Transverse colon (tissue), 4 donors: ENCODE measurements around the gene RGS3. TPM values are rescaled to one million over a fixed set of nuclear protein-coding genes. Genes with fewer than 3 reads are reported as not detected.

Experiments
- DNase-seq: peaks from one replicate; pipeline ENCODE4 v3.0.0-alpha.2; 2019
- H3K27ac ChIP-seq, 4 donors: fragments of 200-600 bp; sonication (generic); 2 replicates each; pipeline ENCODE4 v1.5.1; 2016 to 2018; ENCODE audit warnings: inconsistent platforms in 4 of 4
- H3K27me3 ChIP-seq: fragments of 200-600 bp; sonication (generic); 2 replicates; pipeline ENCODE4 v1.5.1; 2017; ENCODE audit warnings: inconsistent platforms
- H3K36me3 ChIP-seq, 4 donors: fragments of 200-600 bp; sonication (generic); 2 replicates each; pipeline ENCODE4 v1.5.1; 2017 to 2019; ENCODE audit warnings: inconsistent platforms in 4 of 4
- H3K4me1 ChIP-seq, 4 donors: fragments of 200-600 bp; sonication (generic); 2 replicates each; pipeline ENCODE4 v1.5.1; 2017 to 2020; ENCODE audit warnings: inconsistent platforms in 4 of 4
- H3K4me3 ChIP-seq, 4 donors: fragments of 200-600 bp; sonication (generic); 1 replicate in 1 of 4; 2 replicates in 3 of 4; pipeline versions ENCODE4 v1.5.1 to v1.6.1; 2017 to 2019; ENCODE audit warnings: inconsistent platforms in 4 of 4
- H3K9me3 ChIP-seq, 2 donors: fragments of 200-600 bp; sonication (generic); 2 replicates each; pipeline ENCODE4 v1.5.1; 2017 to 2019; ENCODE audit warnings: inconsistent platforms in 2 of 2
- EP300 ChIP-seq: sonication (generic); formaldehyde crosslinking; IDR thresholded peaks from one replicate; pipeline ENCODE4 v1.6.1; 2017; ENCODE audit warnings: antibody characterized with exemption, low read depth
- POLR2A ChIP-seq: fragments of 450-650 bp; IDR thresholded peaks from one replicate; pipeline ENCODE4 v1.6.1; 2016; ENCODE audit warnings: antibody characterized with exemption, mild to moderate bottlenecking, moderate library complexity
- POLR2AphosphoS5 ChIP-seq, 3 donors: sonication (generic); formaldehyde crosslinking; IDR thresholded peaks; one replicate each; pipeline ENCODE4 v1.6.1; 2016; ENCODE audit warnings: antibody characterized with exemption in 3 of 3
- WGBS, 2 donors: methylation state at CpG; one replicate each; pipeline ENCODE4 v1.1.5; 2018; ENCODE audit warnings: low coverage in 1 of 2; 5-methylcytosine and 5-hydroxymethylcytosine counted together
- in situ Hi-C, 4 donors: fragments of 200-750 bp; cut with MboI; loops; one replicate each; pipeline versions ENCODE4 v1.15.0 to v1.15.1; 2017; ENCODE audit warnings: low sequenced_read_pairs in 3 of 4, low pct_ligation_motif_present in 1 of 4, low pct_unique_long_range_greater_than_20kb in 1 of 4
- intact Hi-C: fragments of 100-400 bp; cut with DNase I; formaldehyde crosslinking; loops from one replicate; pipeline ENCODE4 v1.15.1; 2023; ENCODE audit warnings: low total_unique reads
- total RNA-seq, 4 donors: library from RNA; depleted of rRNA; stranded (reverse); fragments of >200 nt; gene quantifications; one replicate each; pipeline ENCODE4 v1.1.0, GENCODE V29; 2016
- TF ChIP-seq, protein P1 (sequence below), 5 experiments: fragments of 200-600 bp in 3 of 5; fragments of 450-650 bp in 2 of 5; sonication (generic) in 3 of 5; IDR thresholded peaks; 1 replicate in 2 of 5; 2 replicates in 3 of 5; pipeline ENCODE4 v1.5.1; 2016 to 2017; ENCODE audit warnings: antibody characterized with exemption in 5 of 5, inconsistent platforms in 3 of 5, mild to moderate bottlenecking in 2 of 5, moderate library complexity in 1 of 5

Gene RGS3
- total RNA-seq, 4 donors from 2014 or later: 62.7 to 150 (median 80.9) TPM

DNA sequence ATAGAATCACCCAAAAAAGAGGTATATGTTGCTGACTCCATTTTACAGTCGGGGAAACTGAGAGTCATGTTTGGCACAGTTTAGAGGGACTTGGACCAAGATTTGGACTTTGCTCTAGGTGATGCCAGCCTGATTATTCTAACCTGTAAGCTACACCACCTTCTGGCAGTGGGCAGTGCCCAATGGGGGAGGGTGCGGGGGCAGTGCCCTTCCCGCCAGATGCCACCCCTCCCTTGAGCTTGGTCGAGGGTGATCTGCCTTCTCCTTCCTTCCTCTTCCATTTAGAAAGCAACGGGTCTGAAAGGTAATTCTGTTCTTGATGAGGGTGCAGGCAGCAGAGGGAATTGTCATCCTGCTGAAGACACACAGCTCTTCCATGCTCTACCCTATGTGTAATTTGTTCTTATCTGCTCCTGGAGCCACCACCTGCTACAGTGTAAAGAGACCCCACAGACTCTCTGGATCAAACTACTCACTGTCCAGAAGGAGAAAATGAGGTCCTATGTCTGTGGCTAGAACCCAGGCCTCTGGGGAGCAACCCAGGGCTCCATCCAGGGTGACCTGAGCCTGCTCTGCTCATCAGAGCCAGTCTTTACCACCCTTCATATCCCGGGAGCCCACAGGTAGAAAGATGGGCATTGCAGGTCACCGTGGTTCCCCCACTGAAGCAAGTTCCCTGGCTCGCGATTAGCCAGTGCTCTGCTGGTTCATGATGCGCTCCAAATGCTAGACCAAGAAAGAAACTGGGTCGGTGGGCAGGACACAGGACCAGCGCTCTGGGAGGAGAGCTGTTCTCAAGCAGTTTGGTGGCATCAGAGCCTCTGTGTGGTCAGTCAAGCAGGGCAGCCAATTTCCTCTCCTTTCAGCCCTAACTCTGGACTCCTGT lies 156.2 kb downstream of the RGS3 start:
- in situ Hi-C loops: no loop called here
- intact Hi-C loops: no loop called here
- Histone ChIP-seq H3K4me3 (no peak overlapping the region), H3K27me3 (no peaks in the 10 kb centered on the region), H3K27ac (peak overlapping the region; percentile 65 to 73 (median 67)), H3K36me3 (no peaks in the 10 kb centered on the region), H3K4me1 (peaks cover 9 to 23% (median 15%) of the 10 kb centered on the region in 4 donors), H3K9me3 (no peaks in the 10 kb centered on the region)
- TF ChIP-seq, protein P1, sequence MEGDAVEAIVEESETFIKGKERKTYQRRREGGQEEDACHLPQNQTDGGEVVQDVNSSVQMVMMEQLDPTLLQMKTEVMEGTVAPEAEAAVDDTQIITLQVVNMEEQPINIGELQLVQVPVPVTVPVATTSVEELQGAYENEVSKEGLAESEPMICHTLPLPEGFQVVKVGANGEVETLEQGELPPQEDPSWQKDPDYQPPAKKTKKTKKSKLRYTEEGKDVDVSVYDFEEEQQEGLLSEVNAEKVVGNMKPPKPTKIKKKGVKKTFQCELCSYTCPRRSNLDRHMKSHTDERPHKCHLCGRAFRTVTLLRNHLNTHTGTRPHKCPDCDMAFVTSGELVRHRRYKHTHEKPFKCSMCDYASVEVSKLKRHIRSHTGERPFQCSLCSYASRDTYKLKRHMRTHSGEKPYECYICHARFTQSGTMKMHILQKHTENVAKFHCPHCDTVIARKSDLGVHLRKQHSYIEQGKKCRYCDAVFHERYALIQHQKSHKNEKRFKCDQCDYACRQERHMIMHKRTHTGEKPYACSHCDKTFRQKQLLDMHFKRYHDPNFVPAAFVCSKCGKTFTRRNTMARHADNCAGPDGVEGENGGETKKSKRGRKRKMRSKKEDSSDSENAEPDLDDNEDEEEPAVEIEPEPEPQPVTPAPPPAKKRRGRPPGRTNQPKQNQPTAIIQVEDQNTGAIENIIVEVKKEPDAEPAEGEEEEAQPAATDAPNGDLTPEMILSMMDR (IDR thresholded peaks at IDR 0.05): no peak
- no peak for TF ChIP-seq POLR2A
- TF ChIP-seq EP300: no peak
- no peak for TF ChIP-seq POLR2AphosphoS5 (IDR thresholded peaks at IDR 0.05)
- 69% methylated on average over 11 of the region's 12 CpGs; no CpG with 5 or more reads in 1 of the 2 donors for WGBS, 2 donors
- no peak for DNase-seq

DNA sequence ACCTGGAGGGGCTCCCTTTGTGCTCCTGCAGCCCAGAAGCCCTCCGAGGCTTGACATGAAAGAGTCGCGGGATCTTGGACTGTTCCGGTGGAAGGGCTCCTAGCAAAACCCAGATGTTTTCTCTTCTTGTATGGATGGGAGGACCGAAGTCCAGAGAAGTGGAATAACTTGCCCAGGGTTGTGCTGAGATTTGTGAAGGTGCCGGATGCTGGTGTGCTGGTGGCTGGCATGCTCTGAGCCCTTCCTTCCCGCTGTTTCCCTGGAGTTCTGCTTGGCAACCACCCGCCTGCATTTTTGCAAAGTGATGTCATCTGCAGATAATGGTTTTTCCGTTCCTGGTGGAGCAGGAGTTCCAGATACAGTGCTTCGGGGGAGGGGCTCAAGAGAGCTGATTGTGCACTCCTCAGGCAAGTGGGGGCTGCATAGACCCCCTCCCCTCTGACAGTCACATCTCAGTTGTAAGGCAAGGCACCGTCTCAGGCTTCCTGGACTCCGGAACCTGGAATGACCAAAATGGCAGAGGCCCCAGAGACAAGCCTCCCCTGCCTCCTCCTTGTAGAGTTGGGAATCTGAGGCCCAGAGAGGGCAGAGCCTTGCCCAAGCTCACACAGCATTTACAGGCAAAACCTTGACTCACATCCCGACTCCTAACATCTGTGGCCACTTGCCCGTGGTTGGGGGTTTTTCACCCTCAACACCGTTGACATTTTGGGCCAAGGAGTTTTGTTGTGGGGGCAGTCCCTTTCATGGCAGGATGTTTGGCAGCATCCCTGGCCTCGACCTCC lies 157.0 kb downstream of the RGS3 start:
- Histone ChIP-seq H3K4me3 (no peak overlapping the region), H3K27me3 (no peaks in the 10 kb centered on the region), H3K4me1 (peaks cover 8 to 23% (median 14%) of the 10 kb centered on the region in 4 donors), H3K27ac (peak overlapping the region; percentile 65 to 73 (median 67)), H3K36me3 (no peaks in the 10 kb centered on the region), H3K9me3 (no peaks in the 10 kb centered on the region)
- DNase-seq: peak; percentile 63
- in situ Hi-C loops: no loop called here
- 27 to 42% methylated on average over 3 to 16 of the region's 16 CpGs for WGBS, 2 donors
- intact Hi-C loops: no loop called here
- TF ChIP-seq POLR2A (no peak), POLR2AphosphoS5 (IDR thresholded peaks at IDR 0.05) (peak; percentile 35 to 52 (median 40)), EP300 (peak; percentile 20)
- TF ChIP-seq, protein P1 (IDR thresholded peaks at IDR 0.05): no peak

DNA sequence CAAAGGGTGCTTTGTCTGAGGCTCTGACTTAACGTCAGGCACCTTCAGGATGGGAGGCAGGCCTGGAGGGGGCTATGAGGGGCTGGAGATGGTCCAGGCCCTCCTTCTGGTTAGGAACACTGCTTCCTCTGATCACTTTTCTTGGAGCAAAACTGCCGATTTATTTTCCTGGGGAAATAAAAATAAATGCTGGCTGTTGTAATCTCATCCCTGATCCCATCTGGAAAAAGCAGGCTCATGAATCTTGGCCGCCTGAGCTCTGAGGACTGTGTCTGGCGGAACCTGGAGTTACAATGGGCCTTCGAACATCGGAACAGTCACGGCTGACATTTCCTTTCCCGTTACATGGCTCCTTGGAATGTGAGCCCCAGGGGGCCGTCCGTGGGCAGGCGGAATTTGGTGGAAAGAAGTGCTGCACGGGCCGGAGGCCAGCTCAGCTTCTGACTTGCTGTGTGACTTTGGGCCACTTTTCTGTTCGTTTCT lies 157.8 kb downstream of the RGS3 start:
- in situ Hi-C loops (no loop called here), intact Hi-C loops (no loop called here)
- Histone ChIP-seq H3K27me3 (no peaks in the 10 kb centered on the region), H3K36me3 (no peaks in the 10 kb centered on the region), H3K27ac (peak overlapping the region; percentile 65 to 73 (median 67)), H3K4me1 (peaks cover 8 to 23% (median 14%) of the 10 kb centered on the region in 4 donors), H3K4me3 (no peak overlapping the region), H3K9me3 (no peaks in the 10 kb centered on the region)
- TF ChIP-seq POLR2A (no peak), EP300 (no peak), POLR2AphosphoS5 (IDR thresholded peaks at IDR 0.05) (peak; percentile 41 to 64 (median 45))
- TF ChIP-seq, protein P1 (IDR thresholded peaks at IDR 0.05): no peak
- 46% methylated on average over 14 of the region's 14 CpGs; no CpG with 5 or more reads in 1 of the 2 donors for WGBS, 2 donors
- peak; percentile 25 for DNase-seq

DNA sequence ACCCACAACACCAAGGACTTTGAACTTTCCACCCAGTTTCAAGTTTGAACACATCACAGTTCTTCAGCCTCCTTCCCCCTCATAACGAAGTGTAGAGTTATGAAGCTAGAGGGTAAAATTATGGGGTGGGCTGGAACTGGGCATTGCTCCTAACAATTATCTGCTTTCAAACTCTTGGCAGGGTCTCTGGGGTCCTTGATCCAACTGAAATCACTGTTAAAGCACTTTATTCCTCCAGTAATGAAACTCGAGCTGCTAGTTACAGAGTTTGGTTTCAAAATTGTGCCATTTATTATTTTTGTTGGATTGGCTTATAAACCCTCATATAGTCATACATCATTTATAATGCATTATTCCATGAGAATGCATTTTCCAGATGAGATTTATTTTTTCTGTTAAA lies 158.5 kb downstream of the RGS3 start:
- Histone ChIP-seq H3K27ac (peak overlapping the region; percentile 65 to 73 (median 67)), H3K36me3 (no peaks in the 10 kb centered on the region), H3K4me1 (peaks cover 8 to 28% (median 14%) of the 10 kb centered on the region in 4 donors), H3K4me3 (no peak overlapping the region), H3K27me3 (no peaks in the 10 kb centered on the region), H3K9me3 (no peaks in the 10 kb centered on the region)
- in situ Hi-C loops (no loop called here), intact Hi-C loops (no loop called here)
- DNase-seq: no peak
- TF ChIP-seq POLR2A (no peak), EP300 (no peak), POLR2AphosphoS5 (IDR thresholded peaks at IDR 0.05) (no peak)
- TF ChIP-seq, protein P1 (IDR thresholded peaks at IDR 0.05): no peak
- WGBS, 2 donors: 54 to 79% methylated on average over 1 to 2 of the region's 2 CpGs
